Lower leg skin (tissue), 3 donors: Measurements from ENCODE around the gene CXCL12.

Source experiments
- POLR2A ChIP-seq, 2 donors: fragments of 450-650 bp; IDR thresholded peaks; one replicate each; pipeline ENCODE4 v1.6.1; 2016 to 2017; ENCODE audit warnings: antibody characterized with exemption in 2 of 2, mild to moderate bottlenecking in 1 of 2, moderate library complexity in 1 of 2
- TF ChIP-seq, protein P1 (sequence below), 3 donors: fragments of 450-650 bp; IDR thresholded peaks; one replicate each; pipeline ENCODE4 v1.5.1; 2016; ENCODE audit warnings: antibody characterized with exemption in 3 of 3, mild to moderate bottlenecking in 3 of 3, moderate library complexity in 2 of 3

GRCh38 chr10:44394696-44395381 is 9.9 kb upstream of the CXCL12 start:
- no peak for TF ChIP-seq POLR2A (IDR thresholded peaks at IDR 0.05)
- TF ChIP-seq, protein P1, sequence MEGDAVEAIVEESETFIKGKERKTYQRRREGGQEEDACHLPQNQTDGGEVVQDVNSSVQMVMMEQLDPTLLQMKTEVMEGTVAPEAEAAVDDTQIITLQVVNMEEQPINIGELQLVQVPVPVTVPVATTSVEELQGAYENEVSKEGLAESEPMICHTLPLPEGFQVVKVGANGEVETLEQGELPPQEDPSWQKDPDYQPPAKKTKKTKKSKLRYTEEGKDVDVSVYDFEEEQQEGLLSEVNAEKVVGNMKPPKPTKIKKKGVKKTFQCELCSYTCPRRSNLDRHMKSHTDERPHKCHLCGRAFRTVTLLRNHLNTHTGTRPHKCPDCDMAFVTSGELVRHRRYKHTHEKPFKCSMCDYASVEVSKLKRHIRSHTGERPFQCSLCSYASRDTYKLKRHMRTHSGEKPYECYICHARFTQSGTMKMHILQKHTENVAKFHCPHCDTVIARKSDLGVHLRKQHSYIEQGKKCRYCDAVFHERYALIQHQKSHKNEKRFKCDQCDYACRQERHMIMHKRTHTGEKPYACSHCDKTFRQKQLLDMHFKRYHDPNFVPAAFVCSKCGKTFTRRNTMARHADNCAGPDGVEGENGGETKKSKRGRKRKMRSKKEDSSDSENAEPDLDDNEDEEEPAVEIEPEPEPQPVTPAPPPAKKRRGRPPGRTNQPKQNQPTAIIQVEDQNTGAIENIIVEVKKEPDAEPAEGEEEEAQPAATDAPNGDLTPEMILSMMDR (IDR thresholded peaks at IDR 0.05): no peak
